ENCODE results near the gene RHCE. TPM values are rescaled to one million over a fixed set of nuclear protein-coding genes. Genes with fewer than 3 reads are reported as not detected.
"Not testable (repeated sequence)": the region's sequence is repeated elsewhere in the genome, so short reads cannot be mapped to it uniquely, and the experiment has no call there.

Gene RHCE
- total RNA-seq, 2 experiments from 2014 or later = 0.50 to 0.56 TPM

- CTCF ChIA-PET; H3K4me1 Mint-ChIP-seq (ENCODE audit: low read depth); H3K36me3 Mint-ChIP-seq (ENCODE audit: low read depth); ATAC-seq; POLR2A ChIA-PET; H3K9me3 Mint-ChIP-seq; H3K27ac Mint-ChIP-seq; intact Hi-C loops (cut with micrococcal nuclease); DNase-seq; H3K4me3 Mint-ChIP-seq; H3K27me3 Mint-ChIP-seq: not testable (repeated sequence)
Observed at GRCh38 chr1:25320314-25320938, 100.2 kb downstream of the RHCE start.

- H3K36me3 Mint-ChIP-seq (ENCODE audit: low read depth) = peaks cover 18% of the 10 kb centered on the region
- H3K4me3 Mint-ChIP-seq; H3K9me3 Mint-ChIP-seq; DNase-seq; CTCF ChIA-PET; H3K4me1 Mint-ChIP-seq (ENCODE audit: low read depth); ATAC-seq; intact Hi-C loops (cut with micrococcal nuclease); H3K27me3 Mint-ChIP-seq; POLR2A ChIA-PET; H3K27ac Mint-ChIP-seq: not testable (repeated sequence)
Observed at GRCh38 chr1:25312806-25313470, 107.7 kb downstream of the RHCE start.

Other genes starting within 250 kb of the RHCE start
- gene SYF2, start 188.3 kb downstream of the RHCE start, total RNA-seq = 10 to 100 TPM; 35.7 to 39.6 TPM
- gene RSRP1, start 173.4 kb downstream of the RHCE start, total RNA-seq = 100 to 1,000 TPM; 124 to 139 TPM
- not detected for gene RHD, start 148.3 kb downstream of the RHCE start, total RNA-seq
- gene TMEM50A, start 82.5 kb downstream of the RHCE start, total RNA-seq = 10 to 100 TPM; 88.5 to 89.3 TPM
- 10 to 100 TPM; 17.1 to 18.0 TPM for gene MACO1, start 10.1 kb upstream of the RHCE start, total RNA-seq
- 10 to 100 TPM; 13.4 to 14.5 TPM for gene LDLRAP1, start 122.8 kb upstream of the RHCE start, total RNA-seq
- 1 to 10 TPM; 3.7 to 4.4 TPM for gene MAN1C1, start 196.0 kb upstream of the RHCE start, total RNA-seq

All from activated CD8-positive, alpha-beta T cell treated with anti-CD3 and anti-CD28 coated beads for 36 hours (primary cell).